Stimulated activated naive CD4-positive, alpha-beta T cell (primary cell): ENCODE measurements around the gene MEAF6.
A peak's percentile ranks its signal among the peaks of the same experiment; 100 is the strongest.

ENCODE experiments used
- DNase-seq, 6 experiments: peaks; one replicate each; lab custom pipeline; 2025; lab: John Stamatoyannopoulos, UW

The MEAF6 gene

GRCh38 chr1:37484325-37485051, 30.1 kb downstream of the MEAF6 start:
- no peak for DNase-seq

- no peak for DNase-seq
These were observed 30.8 kb downstream of the MEAF6 start for GRCh38 chr1:37483785-37484184.

GRCh38 chr1:37482796-37483744, 31.5 kb downstream of the MEAF6 start:
- no peak for DNase-seq

- DNase-seq = no peak
These were observed 32.4 kb downstream of the MEAF6 start for GRCh38 chr1:37482004-37482785.

- no peak for DNase-seq
These were observed 33.1 kb downstream of the MEAF6 start for GRCh38 chr1:37481289-37482003.

- DNase-seq = no peak
These were observed 33.8 kb downstream of the MEAF6 start for GRCh38 chr1:37480581-37481288.

- no peak for DNase-seq
These were observed 34.5 kb downstream of the MEAF6 start for GRCh38 chr1:37480125-37480466.

- DNase-seq = peak; percentile 52 to 76 (median 67)
These were observed 35.1 kb downstream of the MEAF6 start for GRCh38 chr1:37479255-37480124.

- peak in 4 of 6 experiments; percentile 31 to 67 (median 52) for DNase-seq
These were observed 35.7 kb downstream of the MEAF6 start for GRCh38 chr1:37478890-37479254.

- DNase-seq = peak in 4 of 6 experiments; percentile 44 to 67 (median 55)
These were observed 36.1 kb downstream of the MEAF6 start for GRCh38 chr1:37478451-37478881.

GRCh38 chr1:37477946-37478345, 36.6 kb downstream of the MEAF6 start:
- peak in 1 of 6 experiments; percentile 37 for DNase-seq

GRCh38 chr1:37477198-37477931, 37.2 kb downstream of the MEAF6 start:
- DNase-seq = peak; percentile 62 to 92 (median 78)

GRCh38 chr1:37476460-37477197, 37.9 kb downstream of the MEAF6 start:
- DNase-seq = no peak

GRCh38 chr1:37476087-37476452, 38.5 kb downstream of the MEAF6 start:
- peak in 1 of 6 experiments; percentile 12 for DNase-seq

GRCh38 chr1:37475380-37476086, 39.0 kb downstream of the MEAF6 start:
- peak in 2 of 6 experiments; percentile 20 to 26 for DNase-seq

- DNase-seq = peak in 2 of 6 experiments; percentile 30 to 39
These were observed 39.7 kb downstream of the MEAF6 start for GRCh38 chr1:37474697-37475379.

- DNase-seq = peak; percentile 76 to 91 (median 88)
These were observed 40.4 kb downstream of the MEAF6 start, which contains the start of gene ZC3H12A for GRCh38 chr1:37474046-37474696. ZC3H12A (plus strand) TSS chr1:37474580; CDS start chr1:37475497, 917 bp downstream.
